GM23338 (cell line): Measurements from ENCODE around the gene TMEM222. TPM values are rescaled to one million over a fixed set of nuclear protein-coding genes. Genes with fewer than 3 reads are reported as not detected.

Experiments used
- ATAC-seq: fragments of 200-7000 bp; cut with Tn5 transposase; 3 replicates; pipeline ENCODE4 v1.9.1; 2020
- DNase-seq: peaks from one replicate; pipeline ENCODE4 v3.0.0-alpha.2; 2015; ENCODE audit warnings: low spot score
- H2AFZ ChIP-seq: fragments of 200-600 bp; sonication (generic); 2 replicates; pipeline ENCODE4 v1.8.0; 2016; ENCODE audit warnings: antibody characterized with exemption, mild to moderate bottlenecking, moderate library complexity
- H3F3A ChIP-seq: fragments of 200-600 bp; sonication (generic); replicated peaks from 2 replicates; pipeline ENCODE4 v1.8.0; 2017; ENCODE audit warnings: antibody characterized with exemption, mixed run types, low read depth
- H3K27ac ChIP-seq: fragments of 200-600 bp; sonication (generic); 2 replicates; pipeline ENCODE4 v1.6.1; 2016; ENCODE audit warnings: low read depth
- H3K27me3 ChIP-seq: fragments of 200-600 bp; sonication (generic); 2 replicates; pipeline ENCODE4 v1.8.0; 2016; ENCODE audit warnings: mild to moderate bottlenecking, mixed run types, moderate library complexity; ENCODE audit not compliant: insufficient read depth
- H3K36me3 ChIP-seq: fragments of 200-600 bp; sonication (generic); 2 replicates; pipeline ENCODE4 v1.8.0; 2016; ENCODE audit warnings: mild to moderate bottlenecking; ENCODE audit not compliant: insufficient read depth
- H3K4me1 ChIP-seq: fragments of 200-600 bp; sonication (generic); 2 replicates; pipeline ENCODE4 v1.8.0; 2016; ENCODE audit warnings: mild to moderate bottlenecking, moderate library complexity; ENCODE audit not compliant: insufficient read depth
- H3K4me2 ChIP-seq: fragments of 200-600 bp; sonication (generic); 2 replicates; pipeline ENCODE4 v1.7.1; 2017; ENCODE audit warnings: mixed run types
- H3K4me3 ChIP-seq: fragments of 200-600 bp; sonication (generic); 2 replicates; pipeline ENCODE4 v1.6.1; 2016; ENCODE audit warnings: mixed run types
- H3K79me2 ChIP-seq: fragments of 200-600 bp; sonication (generic); replicated peaks from 2 replicates; pipeline ENCODE4 v1.8.0; 2017; ENCODE audit warnings: mild to moderate bottlenecking; ENCODE audit not compliant: insufficient read depth
- H3K9me2 ChIP-seq: fragments of 200-600 bp; sonication (generic); 2 replicates; pipeline ENCODE4 v1.8.0; 2017; ENCODE audit not compliant: insufficient read depth
- H4K20me1 ChIP-seq: fragments of 200-600 bp; sonication (generic); replicated peaks from 2 replicates; pipeline ENCODE4 v1.8.0; 2017; ENCODE audit warnings: mild to moderate bottlenecking; ENCODE audit not compliant: insufficient read depth
- H3K27ac Mint-ChIP-seq: 2 replicates; pipeline ENCODE4 v1.8.0; 2020; ENCODE audit warnings: inconsistent platforms, mild to moderate bottlenecking, moderate library complexity, mixed read lengths
- H3K27me3 Mint-ChIP-seq: 3 replicates; pipeline ENCODE4 v1.8.0; 2022; ENCODE audit warnings: low read depth, mild to moderate bottlenecking, moderate library complexity, mixed read lengths, inconsistent platforms; ENCODE audit not compliant: insufficient read depth, poor library complexity
- H3K36me3 Mint-ChIP-seq: 3 replicates; pipeline ENCODE4 v1.8.0; 2021; ENCODE audit warnings: low read depth, mild to moderate bottlenecking, inconsistent platforms, moderate library complexity, mixed read lengths
- H3K4me1 Mint-ChIP-seq: 3 replicates; pipeline ENCODE4 v1.8.0; 2020; ENCODE audit warnings: mild to moderate bottlenecking, inconsistent platforms, mixed read lengths
- H3K4me3 Mint-ChIP-seq: 3 replicates; pipeline ENCODE4 v1.8.0; 2021; ENCODE audit warnings: moderate library complexity, mild to moderate bottlenecking, inconsistent platforms, mixed read lengths
- H3K9me3 Mint-ChIP-seq: 3 replicates; pipeline ENCODE4 v1.8.0; 2020; ENCODE audit warnings: moderate library complexity, mild to moderate bottlenecking, inconsistent platforms, mixed read lengths
- CREB1 ChIP-seq: fragments of 250-450 bp; sonication (Bioruptor Pico); IDR thresholded peaks from 2 replicates; pipeline ENCODE4 v1.5.0; 2020; ENCODE audit warnings: low read depth, mild to moderate bottlenecking, moderate library complexity
- ETS1 ChIP-seq: IDR thresholded peaks from 2 replicates; pipeline ENCODE4 v1.6.1; 2016; ENCODE audit warnings: antibody characterized with exemption
- NANOG ChIP-seq: IDR thresholded peaks from 2 replicates; pipeline ENCODE4 v1.6.1; 2016; ENCODE audit warnings: antibody characterized with exemption, borderline replicate concordance
- POLR2AphosphoS5 ChIP-seq: IDR thresholded peaks from 2 replicates; pipeline ENCODE4 v1.6.1; 2016; ENCODE audit warnings: antibody characterized with exemption, low read depth
- ZNF331 ChIP-seq: fragments of 250-450 bp; sonication (Bioruptor Pico); IDR thresholded peaks from 2 replicates; pipeline ENCODE4 v1.5.0; 2020; ENCODE audit warnings: low read depth, mild to moderate bottlenecking, moderate library complexity
- polyA plus RNA-seq: library from polyadenylated mRNA; unstranded; fragments of >200 nt; fragmentation: Nextera tagmentation; extraction: Ambion mirVana; gene quantifications from 2 replicates; pipeline ENCODE4 v1.2.1, GENCODE V29; 2016
- total RNA-seq: library from RNA; depleted of rRNA; stranded (reverse); fragments of >200 nt; shearing (Covaris generic); gene quantifications from 2 replicates; pipeline ENCODE4 v1.2.3, GENCODE V29; 2014
- TF ChIP-seq, protein P1 (sequence below), 2 experiments: fragments of 200-600 bp in 1 of 2; sonication (generic) in 1 of 2; conservative IDR thresholded peaks; 2 replicates each; pipeline versions ENCODE4 v1.5.1 to v1.6.1; 2016 to 2017; ENCODE audit warnings: antibody characterized with exemption in 2 of 2, low read depth in 2 of 2, mild to moderate bottlenecking in 2 of 2, moderate library complexity in 1 of 2

The TMEM222 gene
- total and polyA plus RNA-seq, 2 experiments from 2014 or later, result 17.8 to 22.6 TPM

- no peaks in the 10 kb centered on the region for H3K9me2 ChIP-seq
- peaks cover 7% of the 10 kb centered on the region for H3K79me2 ChIP-seq
- H3K27me3 ChIP-seq, result peaks cover 8% of the 10 kb centered on the region; the same call in 1 of the 2 replicates
- no peaks in the 10 kb centered on the region for H3K36me3 ChIP-seq
- Mint-ChIP-seq H3K9me3 (no peaks in the 10 kb centered on the region; the same call in 2 of the 3 replicates), H3K27me3 (peaks cover 20% of the 10 kb centered on the region), H3K4me3 (peak overlapping the region; percentile 78), H3K36me3 (peaks cover 14% of the 10 kb centered on the region), H3K4me1 (peaks cover 16% of the 10 kb centered on the region), H3K27ac (no peak overlapping the region)
- peaks cover 7% of the 10 kb centered on the region for H3F3A ChIP-seq
- H4K20me1 ChIP-seq, result no peaks in the 10 kb centered on the region; the same call in 1 of the 2 replicates
- H3K4me3 ChIP-seq, result peak overlapping the region; percentile 63
- peak overlapping the region; percentile 91 for H3K4me2 ChIP-seq
- TF ChIP-seq POLR2AphosphoS5 (peak; percentile 71), ZNF331 (CRISPR knock-in tag) (no peak), CREB1 (CRISPR knock-in tag) (peak; percentile 63)
- TF ChIP-seq, protein P1, sequence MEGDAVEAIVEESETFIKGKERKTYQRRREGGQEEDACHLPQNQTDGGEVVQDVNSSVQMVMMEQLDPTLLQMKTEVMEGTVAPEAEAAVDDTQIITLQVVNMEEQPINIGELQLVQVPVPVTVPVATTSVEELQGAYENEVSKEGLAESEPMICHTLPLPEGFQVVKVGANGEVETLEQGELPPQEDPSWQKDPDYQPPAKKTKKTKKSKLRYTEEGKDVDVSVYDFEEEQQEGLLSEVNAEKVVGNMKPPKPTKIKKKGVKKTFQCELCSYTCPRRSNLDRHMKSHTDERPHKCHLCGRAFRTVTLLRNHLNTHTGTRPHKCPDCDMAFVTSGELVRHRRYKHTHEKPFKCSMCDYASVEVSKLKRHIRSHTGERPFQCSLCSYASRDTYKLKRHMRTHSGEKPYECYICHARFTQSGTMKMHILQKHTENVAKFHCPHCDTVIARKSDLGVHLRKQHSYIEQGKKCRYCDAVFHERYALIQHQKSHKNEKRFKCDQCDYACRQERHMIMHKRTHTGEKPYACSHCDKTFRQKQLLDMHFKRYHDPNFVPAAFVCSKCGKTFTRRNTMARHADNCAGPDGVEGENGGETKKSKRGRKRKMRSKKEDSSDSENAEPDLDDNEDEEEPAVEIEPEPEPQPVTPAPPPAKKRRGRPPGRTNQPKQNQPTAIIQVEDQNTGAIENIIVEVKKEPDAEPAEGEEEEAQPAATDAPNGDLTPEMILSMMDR (conservative IDR thresholded peaks at IDR 0.05; ENCODE audit: low read depth in 2 of 2), result peak in 1 of 2 experiments; percentile 51; a peak in 3 of 4 replicates
- H3K27ac ChIP-seq, result 0 out of 2 replicates have a peak overlapping the region, but pooled peaks have one; percentile 53
- H3K4me1 ChIP-seq, result peaks cover 10% of the 10 kb centered on the region; the same call in 1 of the 2 replicates
- H2AFZ ChIP-seq, result peak overlapping the region; percentile 89
- DNase-seq (peak; percentile 99), ATAC-seq (peak; percentile 76)
Observed at GRCh38 chr1:27350663-27351540, 28.9 kb downstream of the TMEM222 start.

- Histone ChIP-seq H3K27me3 (peaks cover 8% of the 10 kb centered on the region; the same call in 1 of the 2 replicates), H3K79me2 (peaks cover 7% of the 10 kb centered on the region)
- H3K27ac Mint-ChIP-seq, result no peak overlapping the region
Observed at GRCh38 chr1:27351541-27352107, 29.7 kb downstream of the TMEM222 start.

More at GRCh38 chr1:27351541-27352107, 29.7 kb downstream of the TMEM222 start:
- Mint-ChIP-seq H3K36me3 (peaks cover 10% of the 10 kb centered on the region), H3K9me3 (no peaks in the 10 kb centered on the region; the same call in 2 of the 3 replicates), H3K4me1 (peaks cover 16% of the 10 kb centered on the region), H3K4me3 (peak overlapping the region; percentile 78), H3K27me3 (peaks cover 20% of the 10 kb centered on the region)
- peak overlapping the region; percentile 63 for H3K4me3 ChIP-seq
- TF ChIP-seq, protein P1 (conservative IDR thresholded peaks at IDR 0.05; ENCODE audit: low read depth in 2 of 2), result 0 out of 4 replicates have a peak, but pooled peaks of 1 of the 2 experiments have one; percentile 33
- TF ChIP-seq ETS1 (no peak), NANOG (no peak)
- H2AFZ ChIP-seq, result peak overlapping the region; percentile 89
- H3K9me2 ChIP-seq, result no peaks in the 10 kb centered on the region
- H4K20me1 ChIP-seq, result no peaks in the 10 kb centered on the region; the same call in 1 of the 2 replicates
- ATAC-seq (peak; percentile 3; the same call in 2 of the 3 replicates), DNase-seq (no peak)
- peaks cover 13% of the 10 kb centered on the region for H3F3A ChIP-seq
- H3K27ac ChIP-seq, result 0 out of 2 replicates have a peak overlapping the region, but pooled peaks have one; percentile 53
- peaks cover 10% of the 10 kb centered on the region; the same call in 1 of the 2 replicates for H3K4me1 ChIP-seq
- H3K4me2 ChIP-seq, result peak overlapping the region; percentile 91
- no peaks in the 10 kb centered on the region for H3K36me3 ChIP-seq
